T-helper 1 cell treated with Interleukin-12 subunit alpha and Interleukin-12 subunit beta and Interleukin-4 antibody, amounts not matched to agents 30 μg/mL and 1 μg/mL, for 36 hours (primary cell): Measurements from ENCODE around the gene MMAB.

Experiments used
- H3K27ac Mint-ChIP-seq: one replicate; pipeline ENCODE4 v1.8.0; 2021; ENCODE audit warnings: mild to moderate bottlenecking, mixed read lengths
- H3K27me3 Mint-ChIP-seq: one replicate; pipeline ENCODE4 v1.8.0; 2021; ENCODE audit warnings: low read depth, mixed read lengths
- H3K36me3 Mint-ChIP-seq: one replicate; pipeline ENCODE4 v1.8.0; 2021; ENCODE audit warnings: low read depth, mixed read lengths
- H3K4me1 Mint-ChIP-seq: one replicate; pipeline ENCODE4 v1.8.0; 2021; ENCODE audit warnings: low read depth, mixed read lengths
- H3K4me3 Mint-ChIP-seq: one replicate; pipeline ENCODE4 v1.8.0; 2021; ENCODE audit warnings: mild to moderate bottlenecking, moderate library complexity, mixed read lengths
- H3K9me3 Mint-ChIP-seq: one replicate; pipeline ENCODE4 v1.8.0; 2021; ENCODE audit warnings: mixed read lengths

Gene MMAB

GRCh38 chr12:109523071-109523470 is 50.2 kb downstream of the MMAB start:
- Mint-ChIP-seq H3K9me3 (no peaks in the 10 kb centered on the region), H3K27ac (no peak overlapping the region), H3K4me1 (no peaks in the 10 kb centered on the region), H3K4me3 (no peak overlapping the region), H3K36me3 (peaks cover 18% of the 10 kb centered on the region), H3K27me3 (no peaks in the 10 kb centered on the region)

- no peak overlapping the region for H3K27ac Mint-ChIP-seq
Measured at GRCh38 chr12:109521831-109522230, 51.5 kb downstream of the MMAB start.

GRCh38 chr12:109519787-109520186 is 53.5 kb downstream of the MMAB start:
- H3K4me1 Mint-ChIP-seq = no peaks in the 10 kb centered on the region
- H3K36me3 Mint-ChIP-seq = peaks cover 26% of the 10 kb centered on the region
- no peaks in the 10 kb centered on the region for H3K27me3 Mint-ChIP-seq
- H3K27ac Mint-ChIP-seq = no peak overlapping the region
- H3K4me3 Mint-ChIP-seq = no peak overlapping the region
- H3K9me3 Mint-ChIP-seq = no peaks in the 10 kb centered on the region

More at GRCh38 chr12:109521831-109522230, 51.5 kb downstream of the MMAB start:
- no peaks in the 10 kb centered on the region for H3K4me1 Mint-ChIP-seq
- no peaks in the 10 kb centered on the region for H3K9me3 Mint-ChIP-seq
- no peaks in the 10 kb centered on the region for H3K27me3 Mint-ChIP-seq
- no peak overlapping the region for H3K4me3 Mint-ChIP-seq
- peaks cover 26% of the 10 kb centered on the region for H3K36me3 Mint-ChIP-seq

- no peak overlapping the region for H3K27ac Mint-ChIP-seq
- no peaks in the 10 kb centered on the region for H3K9me3 Mint-ChIP-seq
- H3K36me3 Mint-ChIP-seq = peaks cover 30% of the 10 kb centered on the region
- no peaks in the 10 kb centered on the region for H3K27me3 Mint-ChIP-seq
- H3K4me1 Mint-ChIP-seq = no peaks in the 10 kb centered on the region
- no peak overlapping the region for H3K4me3 Mint-ChIP-seq
Measured at GRCh38 chr12:109518820-109519665, 54.3 kb downstream of the MMAB start.

GRCh38 chr12:109517619-109518018 is 55.7 kb downstream of the MMAB start:
- Mint-ChIP-seq H3K27ac (no peak overlapping the region), H3K4me3 (no peak overlapping the region), H3K9me3 (no peaks in the 10 kb centered on the region), H3K27me3 (no peaks in the 10 kb centered on the region), H3K36me3 (peaks cover 30% of the 10 kb centered on the region), H3K4me1 (no peaks in the 10 kb centered on the region)

GRCh38 chr12:109513977-109514376 is 59.3 kb downstream of the MMAB start:
- Mint-ChIP-seq H3K9me3 (no peaks in the 10 kb centered on the region), H3K4me1 (no peaks in the 10 kb centered on the region), H3K27ac (no peak overlapping the region), H3K27me3 (no peaks in the 10 kb centered on the region), H3K36me3 (peaks cover 47% of the 10 kb centered on the region), H3K4me3 (no peak overlapping the region)

- no peak overlapping the region for H3K27ac Mint-ChIP-seq
- H3K9me3 Mint-ChIP-seq = no peaks in the 10 kb centered on the region
- peaks cover 46% of the 10 kb centered on the region for H3K36me3 Mint-ChIP-seq
Measured at GRCh38 chr12:109513051-109513450, 60.3 kb downstream of the MMAB start.

GRCh38 chr12:109512608-109513007 is 60.7 kb downstream of the MMAB start:
- no peaks in the 10 kb centered on the region for H3K4me1 Mint-ChIP-seq
- H3K36me3 Mint-ChIP-seq = peaks cover 46% of the 10 kb centered on the region

More at GRCh38 chr12:109513051-109513450, 60.3 kb downstream of the MMAB start:
- Mint-ChIP-seq H3K4me1 (no peaks in the 10 kb centered on the region), H3K4me3 (no peak overlapping the region), H3K27me3 (no peaks in the 10 kb centered on the region)

GRCh38 chr12:109510196-109510595 is 63.1 kb downstream of the MMAB start:
- H3K4me3 Mint-ChIP-seq = no peak overlapping the region
- H3K27me3 Mint-ChIP-seq = no peaks in the 10 kb centered on the region
- H3K9me3 Mint-ChIP-seq = no peaks in the 10 kb centered on the region
- peaks cover 41% of the 10 kb centered on the region for H3K36me3 Mint-ChIP-seq
- no peak overlapping the region for H3K27ac Mint-ChIP-seq
- H3K4me1 Mint-ChIP-seq = no peaks in the 10 kb centered on the region

More at GRCh38 chr12:109512608-109513007, 60.7 kb downstream of the MMAB start:
- Mint-ChIP-seq H3K27ac (no peak overlapping the region), H3K4me3 (no peak overlapping the region), H3K9me3 (no peaks in the 10 kb centered on the region), H3K27me3 (no peaks in the 10 kb centered on the region)

GRCh38 chr12:109504068-109504467 is 69.2 kb downstream of the MMAB start:
- peaks cover 43% of the 10 kb centered on the region for H3K36me3 Mint-ChIP-seq
- H3K27ac Mint-ChIP-seq = no peak overlapping the region
- H3K27me3 Mint-ChIP-seq = no peaks in the 10 kb centered on the region
- H3K4me1 Mint-ChIP-seq = no peaks in the 10 kb centered on the region
- H3K9me3 Mint-ChIP-seq = no peaks in the 10 kb centered on the region
- H3K4me3 Mint-ChIP-seq = no peak overlapping the region
